ENCODE results near the gene NCKAP5. TPM values are rescaled to one million over a fixed set of nuclear protein-coding genes. Genes with fewer than 3 reads are reported as not detected.

Gene NCKAP5
- total and polyA plus RNA-seq, 7 experiments from 2014 or later, result 0.12 TPM; not detected in 6

DNA sequence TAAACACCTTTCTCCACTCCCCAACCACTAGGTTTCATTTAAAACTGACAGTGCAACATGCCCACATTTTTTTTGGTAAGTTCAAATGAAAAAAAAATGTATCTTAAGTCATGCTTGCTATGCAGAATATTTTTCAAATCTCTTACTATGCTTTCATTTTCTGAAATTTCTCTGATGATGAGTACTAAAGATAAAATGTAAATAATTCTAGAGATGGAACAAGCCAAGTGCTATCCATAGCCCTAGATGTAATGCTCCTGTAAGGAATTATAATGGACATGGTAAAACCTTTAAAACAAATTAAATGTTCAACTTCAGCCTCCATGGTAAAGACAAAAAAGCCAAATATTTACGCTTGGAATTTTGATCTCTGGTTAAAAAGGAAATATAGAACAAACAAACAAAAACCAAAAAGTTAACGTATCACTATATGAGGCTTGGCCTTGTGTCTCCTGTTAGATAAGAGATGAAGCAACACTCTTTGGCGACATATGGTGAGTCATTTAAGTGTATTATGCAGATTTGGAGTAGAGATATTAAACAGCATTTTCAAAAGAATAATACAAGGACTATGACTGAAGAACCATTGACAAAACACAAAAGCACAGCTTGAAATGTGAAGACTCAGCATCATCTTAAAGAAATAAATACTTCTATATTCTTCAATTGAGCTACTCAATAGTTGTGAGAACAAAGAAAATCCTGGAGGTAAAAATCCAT lies 506.2 kb downstream of the NCKAP5 start:
- POLR2A ChIA-PET, result no interaction called here
- Histone ChIP-seq H3K4me1 (ENCODE audit: control insufficient read depth in 2 of 2, insufficient read depth in 2 of 2, low read length in 2 of 2) (no peaks in the 10 kb centered on the region), H3K4me3 (ENCODE audit: low read length) (no peak overlapping the region), H3K27me3 (ENCODE audit: control insufficient read depth in 2 of 2, insufficient read depth in 2 of 2, low read length in 2 of 2) (no peaks in the 10 kb centered on the region), H3K9me3 (ENCODE audit: control insufficient read depth in 2 of 3, low read length in 3 of 3) (no peaks in the 10 kb centered on the region), H3K36me3 (ENCODE audit: control insufficient read depth in 2 of 3, insufficient read depth in 3 of 3, low read length in 3 of 3) (no peaks in the 10 kb centered on the region), H3K27ac (ENCODE audit: low read depth, low read length) (no peak overlapping the region)
- CTCF ChIA-PET, result interaction anchor here (0.7 kb wide), 1 partner anchor 16 kb away, joined by 3 read pairs; no protein-coding TSS in a partner anchor
- Mint-ChIP-seq H3K4me1 (no peaks in the 10 kb centered on the region), H3K27me3 (no peaks in the 10 kb centered on the region), H3K27ac (no peak overlapping the region), H3K4me3 (no peak overlapping the region), H3K9me3 (peaks cover 0 to 5% (median 0%) of the 10 kb centered on the region in 11 donors), H3K36me3 (no peaks in the 10 kb centered on the region)
- no peak for DNase-seq
- no peak for ATAC-seq
- intact Hi-C loops (cut with micrococcal nuclease), result no loop called here

DNA sequence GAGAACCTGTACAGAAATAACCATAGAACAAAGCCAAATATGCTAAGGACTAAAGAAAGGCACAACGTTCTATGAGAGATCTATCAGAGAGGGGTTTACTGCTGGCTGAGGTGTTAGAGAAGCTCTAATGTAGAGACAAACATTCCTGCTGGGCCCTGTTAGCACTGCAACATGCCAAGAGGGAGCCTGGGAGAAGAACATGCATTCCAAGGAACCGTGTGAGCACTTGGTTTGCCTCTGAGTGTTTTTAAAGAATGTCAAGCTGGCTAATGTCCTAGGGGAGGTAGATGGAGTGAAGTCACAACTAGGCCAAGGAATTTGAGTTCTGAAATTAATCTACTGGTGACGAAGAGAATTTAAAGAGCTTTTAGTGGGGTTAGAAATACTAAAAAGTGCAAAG lies 514.0 kb downstream of the NCKAP5 start:
- Histone ChIP-seq H3K36me3 (ENCODE audit: control insufficient read depth in 2 of 3, insufficient read depth in 3 of 3, low read length in 3 of 3) (no peaks in the 10 kb centered on the region), H3K9me3 (ENCODE audit: control insufficient read depth in 2 of 3, low read length in 3 of 3) (no peaks in the 10 kb centered on the region), H3K27ac (ENCODE audit: low read depth, low read length) (no peak overlapping the region), H3K27me3 (ENCODE audit: control insufficient read depth in 2 of 2, insufficient read depth in 2 of 2, low read length in 2 of 2) (no peaks in the 10 kb centered on the region), H3K4me1 (ENCODE audit: control insufficient read depth in 2 of 2, insufficient read depth in 2 of 2, low read length in 2 of 2) (no peaks in the 10 kb centered on the region), H3K4me3 (ENCODE audit: low read length) (no peak overlapping the region)
- Mint-ChIP-seq H3K36me3 (no peaks in the 10 kb centered on the region), H3K4me1 (no peaks in the 10 kb centered on the region), H3K27me3 (no peaks in the 10 kb centered on the region), H3K9me3 (peaks cover 0 to 5% (median 0%) of the 10 kb centered on the region in 11 donors), H3K27ac (no peak overlapping the region), H3K4me3 (no peak overlapping the region)
- ChIA-PET CTCF (no interaction called here), POLR2A (no interaction called here)
- intact Hi-C loops (cut with micrococcal nuclease), result no loop called here
- ATAC-seq, result no peak
- no peak for DNase-seq

DNA sequence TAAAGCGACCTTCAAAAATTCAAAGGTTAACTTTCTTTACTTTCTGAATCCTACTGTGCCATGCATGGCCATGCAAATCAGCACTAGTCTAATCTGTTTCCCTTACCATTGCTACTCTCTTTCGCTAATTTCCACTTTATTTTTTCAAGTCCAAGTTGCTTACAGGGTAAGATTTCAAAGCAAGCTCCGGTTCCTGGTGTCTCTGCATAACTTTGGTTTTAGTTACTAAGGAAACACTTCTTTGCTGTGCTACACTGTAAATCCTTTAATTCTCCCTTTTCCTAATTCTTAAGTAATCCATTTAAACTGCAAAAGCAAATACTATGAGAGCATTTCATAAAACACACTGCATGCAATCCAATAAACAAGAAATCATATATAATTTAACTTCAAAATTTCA lies 514.7 kb downstream of the NCKAP5 start:
- no peak for ATAC-seq
- CTCF ChIA-PET, result no interaction called here
- Histone ChIP-seq H3K4me1 (ENCODE audit: control insufficient read depth in 2 of 2, insufficient read depth in 2 of 2, low read length in 2 of 2) (no peaks in the 10 kb centered on the region), H3K27me3 (ENCODE audit: control insufficient read depth in 2 of 2, insufficient read depth in 2 of 2, low read length in 2 of 2) (no peaks in the 10 kb centered on the region), H3K36me3 (ENCODE audit: control insufficient read depth in 2 of 3, insufficient read depth in 3 of 3, low read length in 3 of 3) (no peaks in the 10 kb centered on the region), H3K27ac (ENCODE audit: low read depth, low read length) (no peak overlapping the region), H3K4me3 (ENCODE audit: low read length) (no peak overlapping the region), H3K9me3 (ENCODE audit: control insufficient read depth in 2 of 3, low read length in 3 of 3) (no peaks in the 10 kb centered on the region)
- intact Hi-C loops (cut with micrococcal nuclease), result no loop called here
- Mint-ChIP-seq H3K4me3 (no peak overlapping the region), H3K27me3 (no peaks in the 10 kb centered on the region), H3K9me3 (peaks cover 0 to 5% (median 0%) of the 10 kb centered on the region in 11 donors), H3K36me3 (no peaks in the 10 kb centered on the region), H3K27ac (no peak overlapping the region), H3K4me1 (no peaks in the 10 kb centered on the region)
- DNase-seq, result no peak
- POLR2A ChIA-PET, result no interaction called here

- H3K27me3 Mint-ChIP-seq, result no peaks in the 10 kb centered on the region
- no peaks in the 10 kb centered on the region for H3K4me1 Mint-ChIP-seq
- peaks cover 0 to 12% (median 0%) of the 10 kb centered on the region in 11 donors for H3K9me3 Mint-ChIP-seq
- Histone ChIP-seq H3K27ac (ENCODE audit: low read depth, low read length) (no peak overlapping the region), H3K4me3 (ENCODE audit: low read length) (no peak overlapping the region), H3K9me3 (ENCODE audit: control insufficient read depth in 2 of 3, low read length in 3 of 3) (no peaks in the 10 kb centered on the region), H3K36me3 (ENCODE audit: control insufficient read depth in 2 of 3, insufficient read depth in 3 of 3, low read length in 3 of 3) (no peaks in the 10 kb centered on the region), H3K27me3 (ENCODE audit: control insufficient read depth in 2 of 2, insufficient read depth in 2 of 2, low read length in 2 of 2) (no peaks in the 10 kb centered on the region), H3K4me1 (ENCODE audit: control insufficient read depth in 2 of 2, insufficient read depth in 2 of 2, low read length in 2 of 2) (no peaks in the 10 kb centered on the region)
- H3K27ac Mint-ChIP-seq, result no peak overlapping the region
- no peak overlapping the region for H3K4me3 Mint-ChIP-seq
- DNase-seq (no peak), ATAC-seq (no peak)
- H3K36me3 Mint-ChIP-seq, result no peaks in the 10 kb centered on the region
- intact Hi-C loops (cut with micrococcal nuclease), result no loop called here
- CTCF ChIA-PET, result no interaction called here
- POLR2A ChIA-PET, result no interaction called here
Measured at GRCh38 chr2:133045787-133046186, 522.5 kb downstream of the NCKAP5 start.

GRCh38 chr2:133044556-133044955 lies 523.7 kb downstream of the NCKAP5 start:
- ATAC-seq, result no peak
- Mint-ChIP-seq H3K9me3 (peaks cover 0 to 16% (median 0%) of the 10 kb centered on the region in 11 donors), H3K36me3 (no peaks in the 10 kb centered on the region), H3K27me3 (no peaks in the 10 kb centered on the region), H3K4me1 (no peaks in the 10 kb centered on the region), H3K27ac (no peak overlapping the region), H3K4me3 (no peak overlapping the region)
- Histone ChIP-seq H3K9me3 (ENCODE audit: control insufficient read depth in 2 of 3, low read length in 3 of 3) (no peaks in the 10 kb centered on the region), H3K27ac (ENCODE audit: low read depth, low read length) (no peak overlapping the region), H3K4me1 (ENCODE audit: control insufficient read depth in 2 of 2, insufficient read depth in 2 of 2, low read length in 2 of 2) (no peaks in the 10 kb centered on the region), H3K27me3 (ENCODE audit: control insufficient read depth in 2 of 2, insufficient read depth in 2 of 2, low read length in 2 of 2) (no peaks in the 10 kb centered on the region), H3K36me3 (ENCODE audit: control insufficient read depth in 2 of 3, insufficient read depth in 3 of 3, low read length in 3 of 3) (no peaks in the 10 kb centered on the region), H3K4me3 (ENCODE audit: low read length) (no peak overlapping the region)
- intact Hi-C loops (cut with micrococcal nuclease), result no loop called here
- ChIA-PET CTCF (no interaction called here), POLR2A (no interaction called here)
- no peak for DNase-seq

GRCh38 chr2:133040170-133040569 lies 528.1 kb downstream of the NCKAP5 start:
- Histone ChIP-seq H3K4me1 (ENCODE audit: control insufficient read depth in 2 of 2, insufficient read depth in 2 of 2, low read length in 2 of 2) (no peaks in the 10 kb centered on the region), H3K36me3 (ENCODE audit: control insufficient read depth in 2 of 3, insufficient read depth in 3 of 3, low read length in 3 of 3) (no peaks in the 10 kb centered on the region), H3K4me3 (ENCODE audit: low read length) (no peak overlapping the region), H3K9me3 (ENCODE audit: control insufficient read depth in 2 of 3, low read length in 3 of 3) (no peaks in the 10 kb centered on the region), H3K27me3 (ENCODE audit: control insufficient read depth in 2 of 2, insufficient read depth in 2 of 2, low read length in 2 of 2) (no peaks in the 10 kb centered on the region), H3K27ac (ENCODE audit: low read depth, low read length) (no peak overlapping the region)
- Mint-ChIP-seq H3K27me3 (no peaks in the 10 kb centered on the region), H3K27ac (no peak overlapping the region), H3K4me1 (no peaks in the 10 kb centered on the region), H3K36me3 (no peaks in the 10 kb centered on the region), H3K4me3 (no peak overlapping the region), H3K9me3 (peaks cover 2 to 25% (median 6%) of the 10 kb centered on the region in 11 donors)
- CTCF ChIA-PET, result no interaction called here
- intact Hi-C loops (cut with micrococcal nuclease), result no loop called here
- ATAC-seq, result no peak
- DNase-seq, result no peak
- POLR2A ChIA-PET, result no interaction called here

- no peak overlapping the region for H3K4me3 ChIP-seq (ENCODE audit: low read length)
- intact Hi-C loops (cut with micrococcal nuclease), result no loop called here
Measured at GRCh38 chr2:133039531-133039930, 528.7 kb downstream of the NCKAP5 start.

More at GRCh38 chr2:133039531-133039930, 528.7 kb downstream of the NCKAP5 start:
- H3K9me3 ChIP-seq (ENCODE audit: control insufficient read depth in 2 of 3, low read length in 3 of 3), result no peaks in the 10 kb centered on the region
- Mint-ChIP-seq H3K9me3 (peaks cover 2 to 31% (median 10%) of the 10 kb centered on the region in 11 donors), H3K27ac (no peak overlapping the region), H3K4me1 (no peaks in the 10 kb centered on the region), H3K4me3 (no peak overlapping the region), H3K36me3 (no peaks in the 10 kb centered on the region), H3K27me3 (no peaks in the 10 kb centered on the region)
- ChIA-PET CTCF (no interaction called here), POLR2A (no interaction called here)
- H3K4me1 ChIP-seq (ENCODE audit: control insufficient read depth in 2 of 2, insufficient read depth in 2 of 2, low read length in 2 of 2), result no peaks in the 10 kb centered on the region
- ATAC-seq (no peak), DNase-seq (no peak)
- H3K27ac ChIP-seq (ENCODE audit: low read depth, low read length), result no peak overlapping the region
- H3K27me3 ChIP-seq (ENCODE audit: control insufficient read depth in 2 of 2, insufficient read depth in 2 of 2, low read length in 2 of 2), result no peaks in the 10 kb centered on the region
- no peaks in the 10 kb centered on the region for H3K36me3 ChIP-seq (ENCODE audit: control insufficient read depth in 2 of 3, insufficient read depth in 3 of 3, low read length in 3 of 3)

Measured in naive thymus-derived CD4-positive, alpha-beta T cell (primary cell).